Naive thymus-derived CD4-positive, alpha-beta T cell (primary cell): ENCODE data around the gene TMPRSS4. TPM values are rescaled to one million over a fixed set of nuclear protein-coding genes. Genes with fewer than 3 reads are reported as not detected.
A peak's percentile ranks its signal among the peaks of the same experiment; 100 is the strongest.

ENCODE experiments used
- ATAC-seq: fragments of 150-1000 bp; cut with Tn5 transposase; 2 replicates; pipeline ENCODE4 v1.10.0; 2021; ENCODE audit warnings: mild to moderate bottlenecking, moderate library complexity
- CTCF ChIA-PET: fragments of 350-600 bp; sonication (Branson Sonifier 250); formaldehyde crosslinking; loops from one replicate; lab custom pipeline; 2021; ENCODE audit warnings: antibody characterized with exemption; lab: Charles Lee
- POLR2A ChIA-PET: fragments of 350-600 bp; sonication (Branson Sonifier 250); formaldehyde crosslinking; loops from one replicate; lab custom pipeline; 2021; ENCODE audit warnings: antibody characterized with exemption, inconsistent platforms; lab: Charles Lee
- DNase-seq, 9 donors: peaks; one replicate each; pipeline versions ENCODE4 v3.0.0 to v3.0.0-alpha.2; 2020 to 2022; ENCODE audit warnings: mixed read lengths in 1 of 9
- H3K27ac ChIP-seq: one replicate; pipeline ENCODE4 v1.7.0; 2013; ENCODE audit warnings: mild to moderate bottlenecking, low read depth, low read length, moderate library complexity
- H3K27me3 ChIP-seq, 2 donors: one replicate each; pipeline ENCODE4 v1.7.0; 2013; ENCODE audit warnings: low read length in 2 of 2, mild to moderate bottlenecking in 2 of 2, moderate library complexity in 2 of 2; ENCODE audit not compliant: control insufficient read depth in 2 of 2, insufficient read depth in 2 of 2
- H3K36me3 ChIP-seq, 3 experiments: 1 replicate in 2 of 3; 2 replicates in 1 of 3; pipeline ENCODE4 v1.7.0; 2013; ENCODE audit warnings: low read length in 3 of 3, mild to moderate bottlenecking in 3 of 3, moderate library complexity in 1 of 3; ENCODE audit not compliant: insufficient read depth in 3 of 3, control insufficient read depth in 2 of 3
- H3K4me1 ChIP-seq, 2 donors: one replicate each; pipeline ENCODE4 v1.7.0; 2013; ENCODE audit warnings: low read length in 2 of 2, mild to moderate bottlenecking in 2 of 2, moderate library complexity in 1 of 2; ENCODE audit not compliant: control insufficient read depth in 2 of 2, insufficient read depth in 2 of 2
- H3K4me3 ChIP-seq: 2 replicates; pipeline ENCODE4 v1.7.0; 2013; ENCODE audit warnings: mild to moderate bottlenecking, low read length
- H3K9me3 ChIP-seq, 3 experiments: 1 replicate in 2 of 3; 2 replicates in 1 of 3; pipeline ENCODE4 v1.7.0; 2013; ENCODE audit warnings: low read length in 3 of 3; ENCODE audit not compliant: control insufficient read depth in 2 of 3
- H3K27ac Mint-ChIP-seq, 9 donors: one replicate each; pipeline ENCODE4 v1.8.0; 2020 to 2022; ENCODE audit warnings: mixed read lengths in 9 of 9, mild to moderate bottlenecking in 8 of 9, moderate library complexity in 5 of 9, inconsistent platforms in 2 of 9
- H3K27me3 Mint-ChIP-seq, 5 donors: one replicate each; pipeline ENCODE4 v1.8.0; 2021 to 2022; ENCODE audit warnings: mixed read lengths in 5 of 5, mild to moderate bottlenecking in 1 of 5
- H3K36me3 Mint-ChIP-seq, 5 donors: one replicate each; pipeline ENCODE4 v1.8.0; 2020 to 2022; ENCODE audit warnings: mixed read lengths in 5 of 5, mild to moderate bottlenecking in 3 of 5, inconsistent platforms in 1 of 5
- H3K4me1 Mint-ChIP-seq, 7 donors: one replicate each; pipeline ENCODE4 v1.8.0; 2020 to 2022; ENCODE audit warnings: mixed read lengths in 7 of 7, mild to moderate bottlenecking in 3 of 7, inconsistent platforms in 1 of 7
- H3K4me3 Mint-ChIP-seq, 10 donors: one replicate each; pipeline ENCODE4 v1.8.0; 2020 to 2022; ENCODE audit warnings: mild to moderate bottlenecking in 10 of 10, mixed read lengths in 10 of 10, moderate library complexity in 6 of 10, inconsistent platforms in 2 of 10
- H3K9me3 Mint-ChIP-seq, 11 donors: one replicate each; pipeline ENCODE4 v1.8.0; 2020 to 2022; ENCODE audit warnings: mixed read lengths in 11 of 11, mild to moderate bottlenecking in 4 of 11, inconsistent platforms in 1 of 11, moderate library complexity in 1 of 11
- intact Hi-C, 2 donors: fragments of 100-400 bp; cut with micrococcal nuclease; formaldehyde crosslinking; loops; one replicate each; pipeline ENCODE4 v1.15.1; 2023
- polyA plus RNA-seq, 2 donors: library from polyadenylated mRNA; unstranded; fragments of 300-500 nt; fragmentation: Illumina TruSeq; gene quantifications; one replicate each; pipeline ENCODE4 v1.2.3, GENCODE V29; 2021
- total RNA-seq, 6 experiments: library from RNA in 5 of 6; stranded (reverse) in 5 of 6; gene quantifications; 1 replicate in 5 of 6; 2 replicates in 1 of 6; pipeline ENCODE4 v1.2.3 and lab custom pipeline; 2021 to 2026

Gene TMPRSS4
- total and polyA plus RNA-seq, 7 experiments from 2014 or later, result not detected

DNA sequence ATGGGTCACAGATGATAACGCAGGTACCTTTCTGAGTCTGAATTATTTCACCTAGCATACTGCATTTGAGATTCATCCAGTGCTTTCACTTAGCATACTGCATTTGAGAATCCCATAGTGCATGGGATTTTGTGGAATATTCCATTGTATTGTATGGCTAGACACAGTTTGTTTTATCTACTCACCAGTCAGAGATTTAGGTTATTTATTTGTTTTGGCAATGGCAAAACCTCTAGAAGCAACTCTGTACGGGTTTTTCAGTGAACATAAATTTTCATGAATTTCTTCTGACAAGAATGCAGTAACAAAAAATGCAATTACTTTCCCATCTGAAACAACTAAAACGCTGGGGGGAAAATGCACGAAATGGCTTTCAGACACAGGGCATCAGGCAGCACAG is 51.4 kb downstream of the TMPRSS4 start:
- peaks cover 0 to 2% (median 0%) of the 10 kb centered on the region in 7 donors for H3K4me1 Mint-ChIP-seq

DNA sequence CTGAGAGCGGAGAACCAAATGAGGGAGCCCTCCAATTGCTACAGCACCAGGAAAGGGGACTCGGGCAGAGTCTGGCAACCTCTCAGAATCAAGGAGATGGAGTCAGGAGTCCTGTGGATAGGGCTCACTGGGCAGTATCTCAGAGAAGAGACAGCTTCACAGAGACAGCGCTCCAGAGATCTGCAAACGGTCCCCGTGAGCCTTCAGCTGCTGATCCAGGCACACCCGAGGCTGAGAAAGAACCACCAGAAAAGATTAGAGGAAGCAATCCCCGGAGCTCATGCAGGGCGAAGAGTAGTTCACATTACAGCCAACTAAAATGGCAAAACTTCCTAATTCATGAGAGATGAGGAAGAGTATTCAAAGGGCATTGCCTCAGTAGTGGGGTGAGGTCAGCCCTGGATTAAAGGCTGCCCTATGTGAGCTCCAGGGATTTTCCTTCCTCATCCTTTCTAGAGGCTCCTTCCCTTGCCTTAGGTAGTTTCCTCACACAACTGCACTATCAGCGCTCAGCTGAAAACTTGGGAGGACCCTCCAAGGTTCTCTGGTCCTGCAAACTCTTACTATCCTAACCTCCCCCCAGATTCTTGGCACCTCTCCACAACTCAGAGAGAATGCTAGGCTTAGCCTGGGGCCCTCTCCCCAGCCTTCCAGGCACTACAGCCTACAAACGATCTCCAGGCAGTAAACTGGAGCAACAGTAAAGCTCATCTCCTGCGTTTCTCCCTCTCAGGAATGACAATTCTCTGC is 52.0 kb downstream of the TMPRSS4 start:
- ChIA-PET CTCF (interaction anchor here (1.6 kb wide), 1 partner anchor 16 kb away, joined by 3 read pairs; no protein-coding TSS in a partner anchor), POLR2A (no interaction called here)
- Histone ChIP-seq H3K9me3 (no peaks in the 10 kb centered on the region), H3K36me3 (no peaks in the 10 kb centered on the region), H3K4me1 (no peaks in the 10 kb centered on the region), H3K27ac (no peak overlapping the region), H3K27me3 (no peaks in the 10 kb centered on the region), H3K4me3 (no peak overlapping the region)
- intact Hi-C loops, result no loop called here
- peak overlapping the region in 1 of 9 donors; percentile 72 for H3K27ac Mint-ChIP-seq
- no peaks in the 10 kb centered on the region for H3K9me3 Mint-ChIP-seq
- H3K4me1 Mint-ChIP-seq, result peaks cover 0 to 2% (median 0%) of the 10 kb centered on the region in 7 donors
- no peak overlapping the region for H3K4me3 Mint-ChIP-seq
- no peaks in the 10 kb centered on the region for H3K36me3 Mint-ChIP-seq
- H3K27me3 Mint-ChIP-seq, result peaks cover 0 to 26% (median under 1%) of the 10 kb centered on the region in 5 donors
- peak; percentile 42 for ATAC-seq
- no peak for DNase-seq

More for the DNA sequence above, 51.4 kb downstream of the TMPRSS4 start:
- Histone ChIP-seq H3K27ac (no peak overlapping the region), H3K9me3 (no peaks in the 10 kb centered on the region), H3K4me3 (no peak overlapping the region), H3K4me1 (no peaks in the 10 kb centered on the region), H3K27me3 (no peaks in the 10 kb centered on the region), H3K36me3 (no peaks in the 10 kb centered on the region)
- peak overlapping the region in 2 of 9 donors; percentile 51 to 72 for H3K27ac Mint-ChIP-seq
- H3K9me3 Mint-ChIP-seq, result no peaks in the 10 kb centered on the region
- ChIA-PET POLR2A (no interaction called here), CTCF (interaction anchor here (1.6 kb wide), 1 partner anchor 16 kb away, joined by 3 read pairs; no protein-coding TSS in a partner anchor)
- H3K36me3 Mint-ChIP-seq, result no peaks in the 10 kb centered on the region
- intact Hi-C loops, result no loop called here
- no peak overlapping the region for H3K4me3 Mint-ChIP-seq
- DNase-seq (no peak), ATAC-seq (no peak)
- H3K27me3 Mint-ChIP-seq, result peaks cover 0 to 24% (median 0%) of the 10 kb centered on the region in 5 donors

GRCh38 chr11:118129471-118130172 is 52.7 kb downstream of the TMPRSS4 start:
- Histone ChIP-seq H3K4me1 (no peaks in the 10 kb centered on the region), H3K9me3 (no peaks in the 10 kb centered on the region), H3K36me3 (no peaks in the 10 kb centered on the region), H3K27ac (no peak overlapping the region), H3K4me3 (no peak overlapping the region), H3K27me3 (no peaks in the 10 kb centered on the region)
- Mint-ChIP-seq H3K27ac (no peak overlapping the region), H3K4me3 (peak overlapping the region in 1 of 10 donors; percentile 28), H3K36me3 (no peaks in the 10 kb centered on the region), H3K27me3 (peaks cover 0 to 33% (median 8%) of the 10 kb centered on the region in 5 donors), H3K9me3 (no peaks in the 10 kb centered on the region), H3K4me1 (peaks cover 0 to 2% (median 0%) of the 10 kb centered on the region in 7 donors)
- ChIA-PET CTCF (interaction anchor here (1.6 kb wide), 1 partner anchor 15 kb away, joined by 3 read pairs; no protein-coding TSS in a partner anchor), POLR2A (no interaction called here)
- ATAC-seq (no peak), DNase-seq (no peak)
- intact Hi-C loops, result no loop called here

GRCh38 chr11:118132385-118133151 is 55.7 kb downstream of the TMPRSS4 start:
- Mint-ChIP-seq H3K36me3 (no peaks in the 10 kb centered on the region), H3K9me3 (no peaks in the 10 kb centered on the region), H3K4me3 (no peak overlapping the region), H3K4me1 (peaks cover 0 to 1% (median 0%) of the 10 kb centered on the region in 7 donors), H3K27ac (no peak overlapping the region), H3K27me3 (peaks cover 0 to 39% (median 12%) of the 10 kb centered on the region in 5 donors)
- H3K36me3 ChIP-seq, result no peaks in the 10 kb centered on the region
- H3K27ac ChIP-seq, result no peak overlapping the region
- ATAC-seq (no peak), DNase-seq (no peak)
- H3K9me3 ChIP-seq, result no peaks in the 10 kb centered on the region
- CTCF ChIA-PET, result interaction anchor here (0.9 kb wide), 1 partner anchor 12 kb away, joined by 4 read pairs; no protein-coding TSS in a partner anchor
- no peaks in the 10 kb centered on the region for H3K4me1 ChIP-seq
- intact Hi-C loops, result no loop called here
- POLR2A ChIA-PET, result no interaction called here
- H3K4me3 ChIP-seq, result no peak overlapping the region
- no peaks in the 10 kb centered on the region for H3K27me3 ChIP-seq

DNA sequence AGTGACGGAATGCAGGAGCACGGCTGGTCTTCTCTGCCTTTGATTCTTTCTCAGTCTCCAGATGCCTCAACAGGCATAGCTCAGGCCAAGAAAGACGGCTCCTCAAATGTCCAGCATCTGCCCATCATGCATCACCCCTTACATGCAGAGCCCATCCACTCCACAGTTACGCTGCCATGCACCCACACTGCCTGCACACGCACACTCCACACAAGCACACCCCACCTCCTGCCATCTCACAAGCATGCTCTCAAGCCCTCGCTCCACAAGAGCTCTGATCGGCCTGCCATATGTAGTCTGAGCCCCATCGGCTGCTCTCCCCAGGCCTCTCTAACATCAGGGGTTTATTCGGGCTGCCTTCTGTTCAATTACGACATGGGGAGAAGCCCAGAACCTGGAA is 56.9 kb downstream of the TMPRSS4 start:
- intact Hi-C loops, result no loop called here
- H3K36me3 Mint-ChIP-seq, result no peaks in the 10 kb centered on the region
- no peaks in the 10 kb centered on the region for H3K27me3 ChIP-seq
- H3K4me3 Mint-ChIP-seq, result no peak overlapping the region
- H3K27ac Mint-ChIP-seq, result no peak overlapping the region
- peaks cover 0 to 36% (median 12%) of the 10 kb centered on the region in 5 donors for H3K27me3 Mint-ChIP-seq
- ChIA-PET POLR2A (no interaction called here), CTCF (no interaction called here)
- no peak for DNase-seq
- no peaks in the 10 kb centered on the region for H3K9me3 ChIP-seq
- no peaks in the 10 kb centered on the region for H3K9me3 Mint-ChIP-seq
- no peak for ATAC-seq
- H3K4me3 ChIP-seq, result no peak overlapping the region
- H3K4me1 Mint-ChIP-seq, result no peaks in the 10 kb centered on the region
- no peaks in the 10 kb centered on the region for H3K4me1 ChIP-seq
- no peaks in the 10 kb centered on the region for H3K36me3 ChIP-seq
- H3K27ac ChIP-seq, result no peak overlapping the region

GRCh38 chr11:118135051-118135795 is 58.3 kb downstream of the TMPRSS4 start:
- ChIA-PET CTCF (no interaction called here), POLR2A (no interaction called here)
- Histone ChIP-seq H3K9me3 (no peaks in the 10 kb centered on the region), H3K4me1 (no peaks in the 10 kb centered on the region), H3K36me3 (no peaks in the 10 kb centered on the region), H3K4me3 (no peak overlapping the region), H3K27ac (no peak overlapping the region), H3K27me3 (no peaks in the 10 kb centered on the region)
- Mint-ChIP-seq H3K27me3 (peaks cover 0 to 35% (median 15%) of the 10 kb centered on the region in 5 donors), H3K36me3 (no peaks in the 10 kb centered on the region), H3K4me1 (no peaks in the 10 kb centered on the region), H3K9me3 (no peaks in the 10 kb centered on the region), H3K4me3 (no peak overlapping the region), H3K27ac (peak overlapping the region in 1 of 9 donors; percentile 2)
- DNase-seq (no peak), ATAC-seq (no peak)
- intact Hi-C loops, result no loop called here
